Activated T-helper 1 cell treated with anti-CD3 and anti-CD28 coated beads, Interleukin-12 subunit alpha, Interleukin-12 subunit beta, Interleukin-2, Interleukin-4 antibody, amounts not matched to agents 30 ng/mL and 10 ng/mL and 1 ng/mL, durations not matched to agents 14 hours and 24 hours and 36 hours (primary cell): Measurements from ENCODE around the gene KIRREL3. TPM values are rescaled to one million over a fixed set of nuclear protein-coding genes. Genes with fewer than 3 reads are reported as not detected.

ENCODE experiments used
- DNase-seq: peaks from one replicate; pipeline ENCODE4 v3.0.0; 2021; ENCODE audit warnings: low spot score
- H3K27ac Mint-ChIP-seq: one replicate; pipeline ENCODE4 v1.8.0; 2021; ENCODE audit warnings: mild to moderate bottlenecking, mixed read lengths
- H3K27me3 Mint-ChIP-seq: one replicate; pipeline ENCODE4 v1.8.0; 2022; ENCODE audit warnings: mild to moderate bottlenecking, moderate library complexity, mixed read lengths; ENCODE audit not compliant: insufficient read depth
- H3K36me3 Mint-ChIP-seq: one replicate; pipeline ENCODE4 v1.8.0; 2021; ENCODE audit warnings: low read depth, mixed read lengths
- H3K4me1 Mint-ChIP-seq: one replicate; pipeline ENCODE4 v1.8.0; 2021; ENCODE audit warnings: low read depth, mixed read lengths
- H3K4me3 Mint-ChIP-seq: one replicate; pipeline ENCODE4 v1.8.0; 2021; ENCODE audit warnings: mild to moderate bottlenecking, moderate library complexity, mixed read lengths
- H3K9me3 Mint-ChIP-seq: one replicate; pipeline ENCODE4 v1.8.0; 2021; ENCODE audit warnings: mixed read lengths
- intact Hi-C: fragments of 100-400 bp; cut with micrococcal nuclease; formaldehyde crosslinking; loops from one replicate; pipeline ENCODE4 v1.15.1; 2024
- total RNA-seq: library from RNA; stranded (reverse); gene quantifications from 2 replicates; pipeline ENCODE4 v1.2.3, GENCODE V29; 2022

The KIRREL3 gene
- total RNA-seq, 1 donor from 2014 or later = not detected

DNA sequence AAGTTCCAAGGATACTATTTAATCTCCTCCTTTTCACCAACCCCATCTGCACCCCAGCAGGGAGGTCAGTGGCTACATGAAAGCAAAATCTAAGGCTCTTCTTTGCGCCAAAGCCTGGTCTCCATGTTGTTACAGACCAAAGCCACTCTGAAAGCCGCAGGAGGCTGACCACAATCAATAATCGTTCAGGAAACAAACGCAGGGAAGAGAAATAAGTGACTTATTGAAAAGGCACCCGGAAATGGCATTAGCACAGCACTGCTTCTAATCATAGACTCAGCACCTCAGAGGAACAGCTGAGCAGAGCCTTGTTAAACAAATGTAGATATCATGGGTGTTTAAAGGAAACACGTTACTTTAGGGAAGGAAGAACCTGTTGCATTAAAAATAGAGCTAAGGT, 183.9 kb downstream of the KIRREL3 start:
- Mint-ChIP-seq H3K9me3 (no peaks in the 10 kb centered on the region), H3K27ac (no peak overlapping the region), H3K4me1 (peaks cover 8% of the 10 kb centered on the region), H3K36me3 (no peaks in the 10 kb centered on the region), H3K4me3 (no peak overlapping the region), H3K27me3 (no peaks in the 10 kb centered on the region)
- DNase-seq = no peak
- intact Hi-C loops = no loop called here

DNA sequence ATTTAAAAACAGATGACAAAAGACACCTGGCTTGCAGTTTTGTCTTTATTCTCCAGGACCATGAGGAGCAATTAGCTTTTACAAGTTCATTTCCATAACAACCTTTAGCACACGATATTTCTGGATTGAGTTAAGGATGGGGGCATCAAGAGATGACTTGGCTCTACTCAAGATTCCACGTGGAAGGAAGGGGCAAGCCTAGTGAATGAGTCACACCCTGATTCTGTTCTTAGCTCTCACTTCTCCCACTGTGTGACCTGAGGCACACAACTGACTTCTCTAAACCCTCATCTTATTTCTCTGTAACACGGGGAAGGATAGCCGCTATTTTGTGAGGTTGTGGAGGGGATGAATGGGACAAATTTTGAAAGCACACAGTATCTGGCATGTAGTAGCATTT, 185.5 kb downstream of the KIRREL3 start:
- no peak overlapping the region for H3K4me3 Mint-ChIP-seq
- H3K27me3 Mint-ChIP-seq = no peaks in the 10 kb centered on the region
- no peaks in the 10 kb centered on the region for H3K36me3 Mint-ChIP-seq
- peaks cover 8% of the 10 kb centered on the region for H3K4me1 Mint-ChIP-seq
- H3K9me3 Mint-ChIP-seq = no peaks in the 10 kb centered on the region
- intact Hi-C loops = no loop called here
- DNase-seq = no peak
- no peak overlapping the region for H3K27ac Mint-ChIP-seq

DNA sequence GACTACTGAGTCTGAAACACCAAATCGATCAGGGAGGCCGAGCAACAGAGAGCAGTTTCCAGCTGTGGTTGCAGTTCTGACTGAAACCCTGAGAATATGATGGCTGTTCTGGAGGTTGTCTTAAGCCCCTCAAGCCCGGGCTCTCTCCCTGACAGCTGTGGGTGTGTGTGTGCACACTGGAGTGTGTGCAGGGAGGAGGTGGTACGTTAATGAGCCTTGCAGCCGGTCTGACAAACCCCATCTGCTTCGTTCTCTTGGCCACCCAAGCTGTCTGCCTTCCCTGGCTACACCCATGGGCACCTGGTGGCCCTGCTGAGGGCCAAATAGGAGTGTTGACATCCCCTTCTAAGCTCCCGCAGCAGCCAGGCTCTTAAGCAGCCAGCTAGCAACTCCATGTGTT, 189.8 kb downstream of the KIRREL3 start:
- no peak overlapping the region for H3K27ac Mint-ChIP-seq

GRCh38 chr11:126809514-126810289, 190.9 kb downstream of the KIRREL3 start:
- Mint-ChIP-seq H3K4me1 (no peaks in the 10 kb centered on the region), H3K36me3 (no peaks in the 10 kb centered on the region), H3K4me3 (no peak overlapping the region), H3K9me3 (no peaks in the 10 kb centered on the region), H3K27me3 (no peaks in the 10 kb centered on the region), H3K27ac (no peak overlapping the region)
- intact Hi-C loops = no loop called here
- DNase-seq = no peak

More for the DNA sequence above, 189.8 kb downstream of the KIRREL3 start:
- H3K9me3 Mint-ChIP-seq = no peaks in the 10 kb centered on the region
- H3K27me3 Mint-ChIP-seq = no peaks in the 10 kb centered on the region
- no peak for DNase-seq
- H3K36me3 Mint-ChIP-seq = no peaks in the 10 kb centered on the region
- H3K4me3 Mint-ChIP-seq = no peak overlapping the region
- H3K4me1 Mint-ChIP-seq = no peaks in the 10 kb centered on the region
- intact Hi-C loops = no loop called here

GRCh38 chr11:126808836-126809235, 191.7 kb downstream of the KIRREL3 start:
- intact Hi-C loops = no loop called here
- Mint-ChIP-seq H3K9me3 (no peaks in the 10 kb centered on the region), H3K27me3 (no peaks in the 10 kb centered on the region), H3K4me3 (no peak overlapping the region), H3K4me1 (no peaks in the 10 kb centered on the region), H3K36me3 (no peaks in the 10 kb centered on the region), H3K27ac (no peak overlapping the region)
- DNase-seq = no peak

- no peaks in the 10 kb centered on the region for H3K36me3 Mint-ChIP-seq
- H3K4me3 Mint-ChIP-seq = no peak overlapping the region
- H3K9me3 Mint-ChIP-seq = no peaks in the 10 kb centered on the region
- no peak for DNase-seq
- H3K4me1 Mint-ChIP-seq = no peaks in the 10 kb centered on the region
- H3K27ac Mint-ChIP-seq = no peak overlapping the region
- H3K27me3 Mint-ChIP-seq = no peaks in the 10 kb centered on the region
- intact Hi-C loops = no loop called here
These were observed 192.3 kb downstream of the KIRREL3 start for GRCh38 chr11:126808296-126808695.

- DNase-seq = no peak
- no peaks in the 10 kb centered on the region for H3K36me3 Mint-ChIP-seq
- no peaks in the 10 kb centered on the region for H3K9me3 Mint-ChIP-seq
- no peak overlapping the region for H3K4me3 Mint-ChIP-seq
- intact Hi-C loops = no loop called here
- no peaks in the 10 kb centered on the region for H3K27me3 Mint-ChIP-seq
- no peak overlapping the region for H3K27ac Mint-ChIP-seq
- H3K4me1 Mint-ChIP-seq = no peaks in the 10 kb centered on the region
These were observed 194.7 kb downstream of the KIRREL3 start for GRCh38 chr11:126805870-126806269.

DNA sequence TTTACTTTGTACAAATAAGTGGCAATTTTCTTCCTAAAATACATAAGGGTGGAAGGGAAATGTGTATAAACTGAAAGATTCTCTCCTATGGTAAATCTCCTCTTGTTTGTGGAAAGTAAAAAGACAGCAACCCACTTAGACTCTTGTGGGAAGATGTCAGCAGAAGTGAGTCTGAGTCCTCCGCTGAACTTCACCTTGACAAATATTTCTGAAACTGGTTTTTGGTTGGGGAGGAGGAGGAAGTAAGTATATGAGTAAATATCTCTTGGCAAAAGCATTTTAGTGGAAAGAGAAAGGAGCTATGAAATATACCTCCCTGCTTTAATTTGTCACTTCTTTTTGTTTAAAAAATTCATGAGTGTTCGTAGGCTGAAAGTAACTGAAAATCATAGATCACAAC, 196.2 kb downstream of the KIRREL3 start:
- Mint-ChIP-seq H3K27me3 (no peaks in the 10 kb centered on the region), H3K9me3 (peaks cover under 1% of the 10 kb centered on the region), H3K36me3 (no peaks in the 10 kb centered on the region), H3K4me3 (no peak overlapping the region), H3K4me1 (no peaks in the 10 kb centered on the region), H3K27ac (no peak overlapping the region)
- intact Hi-C loops = no loop called here
- no peak for DNase-seq

DNA sequence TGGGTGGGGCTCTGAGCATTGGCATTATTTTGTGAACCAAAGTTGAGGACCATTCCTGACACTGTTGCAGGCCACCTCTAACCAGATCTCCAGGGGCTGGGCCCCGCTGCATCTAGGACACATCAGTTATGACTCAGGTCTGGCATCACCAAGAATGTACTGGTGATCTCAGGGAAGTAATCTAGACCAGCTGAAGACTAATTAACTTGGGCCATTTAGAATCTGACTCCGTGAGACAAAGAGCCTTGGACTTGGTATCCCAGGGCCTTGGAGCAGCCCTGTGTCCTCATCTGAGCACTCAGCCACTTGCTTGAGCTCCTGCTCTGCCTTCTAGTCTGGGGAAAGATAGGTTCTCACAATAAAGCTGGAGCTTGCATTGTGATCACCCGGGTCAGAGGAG, 200.6 kb downstream of the KIRREL3 start:
- Mint-ChIP-seq H3K27me3 (no peaks in the 10 kb centered on the region), H3K4me3 (no peak overlapping the region)
- intact Hi-C loops = no loop called here

DNA sequence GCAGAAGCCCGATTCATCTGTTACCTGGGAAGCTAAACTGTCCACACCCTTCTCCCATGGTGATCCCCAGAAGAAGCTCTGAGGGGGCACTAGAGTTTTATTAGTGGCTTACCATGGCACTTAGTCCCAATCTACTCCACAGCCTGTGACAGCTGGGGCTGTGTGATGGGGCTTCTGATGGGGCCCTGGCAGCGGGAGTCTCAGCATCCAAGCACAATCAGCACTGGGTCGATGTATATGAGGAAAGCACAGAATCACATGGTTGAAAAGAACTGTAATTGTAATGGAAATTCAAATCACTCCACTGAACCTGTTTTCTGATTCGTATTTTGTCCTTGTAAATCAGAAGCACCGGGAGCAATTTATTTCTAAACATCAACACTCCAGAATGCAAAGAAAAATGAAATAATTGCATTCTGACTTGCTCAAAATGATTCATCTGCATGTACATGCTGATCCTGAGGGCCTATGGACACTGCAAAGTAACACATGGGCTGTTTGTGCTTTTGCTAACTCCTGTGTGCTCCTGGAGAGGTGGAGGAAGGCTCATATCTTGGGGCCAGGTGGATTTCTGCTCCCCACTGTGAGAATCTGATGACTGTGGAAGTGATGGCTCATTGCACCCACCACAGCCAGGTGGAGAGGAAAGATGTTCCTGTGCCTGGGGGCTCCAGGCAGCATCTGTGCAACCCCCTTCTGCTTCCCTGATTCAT, 203.0 kb downstream of the KIRREL3 start:
- Mint-ChIP-seq H3K36me3 (no peaks in the 10 kb centered on the region), H3K9me3 (peaks cover 7% of the 10 kb centered on the region), H3K4me3 (no peak overlapping the region), H3K27me3 (no peaks in the 10 kb centered on the region), H3K4me1 (no peaks in the 10 kb centered on the region), H3K27ac (no peak overlapping the region)
- no peak for DNase-seq
- intact Hi-C loops = no loop called here

More for the DNA sequence above, 200.6 kb downstream of the KIRREL3 start:
- Mint-ChIP-seq H3K36me3 (no peaks in the 10 kb centered on the region), H3K27ac (no peak overlapping the region), H3K9me3 (peaks cover 7% of the 10 kb centered on the region), H3K4me1 (no peaks in the 10 kb centered on the region)
- DNase-seq = no peak

DNA sequence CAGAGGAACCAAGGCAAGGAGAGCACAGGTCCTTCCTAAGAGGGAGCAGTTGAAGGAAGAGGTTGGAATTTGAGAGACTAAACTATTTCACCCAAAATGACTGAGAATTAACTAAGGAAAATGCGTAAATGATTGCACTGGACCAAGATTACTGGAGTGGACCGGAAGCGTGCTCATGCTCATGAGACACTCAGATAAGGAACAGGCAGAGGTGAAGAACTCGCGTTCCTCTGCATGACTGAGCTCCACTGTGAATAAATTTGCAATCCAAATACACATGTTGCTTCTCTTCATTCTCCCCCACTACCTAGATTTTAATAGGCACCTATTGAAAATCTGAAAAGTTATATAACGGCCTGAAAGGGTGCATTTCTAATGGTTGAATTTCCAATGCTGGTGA, 207.0 kb downstream of the KIRREL3 start:
- no peaks in the 10 kb centered on the region for H3K9me3 Mint-ChIP-seq
- no peak for DNase-seq
- H3K27ac Mint-ChIP-seq = no peak overlapping the region
- no peaks in the 10 kb centered on the region for H3K4me1 Mint-ChIP-seq
- no peak overlapping the region for H3K4me3 Mint-ChIP-seq
- H3K36me3 Mint-ChIP-seq = no peaks in the 10 kb centered on the region
- peaks cover 4% of the 10 kb centered on the region for H3K27me3 Mint-ChIP-seq
- intact Hi-C loops = no loop called here

GRCh38 chr11:126791991-126792390, 208.6 kb downstream of the KIRREL3 start:
- no peaks in the 10 kb centered on the region for H3K4me1 Mint-ChIP-seq
- H3K4me3 Mint-ChIP-seq = no peak overlapping the region
- H3K9me3 Mint-ChIP-seq = no peaks in the 10 kb centered on the region
- no peak for DNase-seq
- H3K27me3 Mint-ChIP-seq = peaks cover 4% of the 10 kb centered on the region
- H3K36me3 Mint-ChIP-seq = no peaks in the 10 kb centered on the region
- no peak overlapping the region for H3K27ac Mint-ChIP-seq
- intact Hi-C loops = no loop called here

DNA sequence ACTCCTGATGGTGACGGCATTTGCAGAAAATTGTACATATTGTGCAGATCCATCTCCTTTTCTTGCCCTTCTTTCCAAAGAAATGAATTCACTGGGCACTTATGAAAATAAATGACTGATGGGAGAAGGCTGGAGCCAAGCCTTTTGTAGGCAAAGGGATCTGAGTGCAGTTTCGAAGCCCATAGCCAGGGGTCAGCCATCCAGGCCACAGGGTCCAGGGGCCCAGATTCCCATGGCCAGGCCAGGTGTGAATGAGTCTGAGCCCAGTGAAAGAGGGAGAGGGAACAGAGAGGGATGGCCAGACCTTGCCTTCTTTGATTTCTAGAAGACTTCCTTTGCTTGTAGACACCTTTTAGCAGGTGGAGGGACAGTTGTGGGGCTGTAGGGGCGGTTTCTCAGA, 209.1 kb downstream of the KIRREL3 start:
- DNase-seq = no peak
- Mint-ChIP-seq H3K36me3 (no peaks in the 10 kb centered on the region), H3K9me3 (no peaks in the 10 kb centered on the region), H3K4me3 (no peak overlapping the region), H3K27me3 (peaks cover 6% of the 10 kb centered on the region), H3K27ac (no peak overlapping the region), H3K4me1 (no peaks in the 10 kb centered on the region)
- intact Hi-C loops = no loop called here
